GM23338 (cell line): ENCODE data around the gene TTC9C. TPM values are rescaled to one million over a fixed set of nuclear protein-coding genes. Genes with fewer than 3 reads are reported as not detected.

Experiments used
- ATAC-seq: fragments of 200-7000 bp; cut with Tn5 transposase; 3 replicates; pipeline ENCODE4 v1.9.1; 2020
- DNase-seq: peaks from one replicate; pipeline ENCODE4 v3.0.0-alpha.2; 2015; ENCODE audit warnings: low spot score
- H2AFZ ChIP-seq: fragments of 200-600 bp; sonication (generic); 2 replicates; pipeline ENCODE4 v1.8.0; 2016; ENCODE audit warnings: antibody characterized with exemption, mild to moderate bottlenecking, moderate library complexity
- H3F3A ChIP-seq: fragments of 200-600 bp; sonication (generic); replicated peaks from 2 replicates; pipeline ENCODE4 v1.8.0; 2017; ENCODE audit warnings: antibody characterized with exemption, mixed run types, low read depth
- H3K27ac ChIP-seq: fragments of 200-600 bp; sonication (generic); 2 replicates; pipeline ENCODE4 v1.6.1; 2016; ENCODE audit warnings: low read depth
- H3K27me3 ChIP-seq: fragments of 200-600 bp; sonication (generic); 2 replicates; pipeline ENCODE4 v1.8.0; 2016; ENCODE audit warnings: mild to moderate bottlenecking, mixed run types, moderate library complexity; ENCODE audit not compliant: insufficient read depth
- H3K36me3 ChIP-seq: fragments of 200-600 bp; sonication (generic); 2 replicates; pipeline ENCODE4 v1.8.0; 2016; ENCODE audit warnings: mild to moderate bottlenecking; ENCODE audit not compliant: insufficient read depth
- H3K4me1 ChIP-seq: fragments of 200-600 bp; sonication (generic); 2 replicates; pipeline ENCODE4 v1.8.0; 2016; ENCODE audit warnings: mild to moderate bottlenecking, moderate library complexity; ENCODE audit not compliant: insufficient read depth
- H3K4me2 ChIP-seq: fragments of 200-600 bp; sonication (generic); 2 replicates; pipeline ENCODE4 v1.7.1; 2017; ENCODE audit warnings: mixed run types
- H3K4me3 ChIP-seq: fragments of 200-600 bp; sonication (generic); 2 replicates; pipeline ENCODE4 v1.6.1; 2016; ENCODE audit warnings: mixed run types
- H3K79me2 ChIP-seq: fragments of 200-600 bp; sonication (generic); replicated peaks from 2 replicates; pipeline ENCODE4 v1.8.0; 2017; ENCODE audit warnings: mild to moderate bottlenecking; ENCODE audit not compliant: insufficient read depth
- H3K9me2 ChIP-seq: fragments of 200-600 bp; sonication (generic); 2 replicates; pipeline ENCODE4 v1.8.0; 2017; ENCODE audit not compliant: insufficient read depth
- H4K20me1 ChIP-seq: fragments of 200-600 bp; sonication (generic); replicated peaks from 2 replicates; pipeline ENCODE4 v1.8.0; 2017; ENCODE audit warnings: mild to moderate bottlenecking; ENCODE audit not compliant: insufficient read depth
- H3K27ac Mint-ChIP-seq: 2 replicates; pipeline ENCODE4 v1.8.0; 2020; ENCODE audit warnings: inconsistent platforms, mild to moderate bottlenecking, moderate library complexity, mixed read lengths
- H3K27me3 Mint-ChIP-seq: 3 replicates; pipeline ENCODE4 v1.8.0; 2022; ENCODE audit warnings: low read depth, mild to moderate bottlenecking, moderate library complexity, mixed read lengths, inconsistent platforms; ENCODE audit not compliant: insufficient read depth, poor library complexity
- H3K36me3 Mint-ChIP-seq: 3 replicates; pipeline ENCODE4 v1.8.0; 2021; ENCODE audit warnings: low read depth, mild to moderate bottlenecking, inconsistent platforms, moderate library complexity, mixed read lengths
- H3K4me1 Mint-ChIP-seq: 3 replicates; pipeline ENCODE4 v1.8.0; 2020; ENCODE audit warnings: mild to moderate bottlenecking, inconsistent platforms, mixed read lengths
- H3K4me3 Mint-ChIP-seq: 3 replicates; pipeline ENCODE4 v1.8.0; 2021; ENCODE audit warnings: moderate library complexity, mild to moderate bottlenecking, inconsistent platforms, mixed read lengths
- H3K9me3 Mint-ChIP-seq: 3 replicates; pipeline ENCODE4 v1.8.0; 2020; ENCODE audit warnings: moderate library complexity, mild to moderate bottlenecking, inconsistent platforms, mixed read lengths
- CREB1 ChIP-seq: fragments of 250-450 bp; sonication (Bioruptor Pico); IDR thresholded peaks from 2 replicates; pipeline ENCODE4 v1.5.0; 2020; ENCODE audit warnings: low read depth, mild to moderate bottlenecking, moderate library complexity
- EZH2 ChIP-seq: fragments of 200-600 bp; sonication (generic); IDR thresholded peaks from one replicate; pipeline ENCODE4 v1.8.0; 2017; ENCODE audit warnings: antibody characterized with exemption, mild to moderate bottlenecking, low read depth; ENCODE audit not compliant: unreplicated experiment
- EZH2phosphoT487 ChIP-seq: fragments of 200-600 bp; sonication (generic); IDR thresholded peaks from one replicate; pipeline ENCODE4 v1.8.1; 2018; ENCODE audit warnings: antibody characterized with exemption; ENCODE audit not compliant: unreplicated experiment
- REST ChIP-seq: IDR thresholded peaks from one replicate; pipeline ENCODE4 v1.6.1; 2018; ENCODE audit warnings: antibody characterized with exemption; ENCODE audit not compliant: unreplicated experiment
- STAT1 ChIP-seq: IDR thresholded peaks from one replicate; pipeline ENCODE4 v1.6.1; 2016; ENCODE audit warnings: antibody characterized with exemption; ENCODE audit not compliant: unreplicated experiment
- ZNF114 ChIP-seq: fragments of 250-450 bp; sonication (Bioruptor Pico); IDR thresholded peaks from 2 replicates; pipeline ENCODE4 v1.5.0; 2020; ENCODE audit warnings: mild to moderate bottlenecking, moderate library complexity
- polyA plus RNA-seq: library from polyadenylated mRNA; unstranded; fragments of >200 nt; fragmentation: Nextera tagmentation; extraction: Ambion mirVana; gene quantifications from 2 replicates; pipeline ENCODE4 v1.2.1, GENCODE V29; 2016
- total RNA-seq: library from RNA; depleted of rRNA; stranded (reverse); fragments of >200 nt; shearing (Covaris generic); gene quantifications from 2 replicates; pipeline ENCODE4 v1.2.3, GENCODE V29; 2014
- TF ChIP-seq, protein P1 (sequence below): IDR thresholded peaks from 2 replicates; pipeline ENCODE4 v1.6.1; 2016; ENCODE audit warnings: antibody characterized with exemption
- TF ChIP-seq, protein P2 (sequence below), 2 experiments: fragments of 200-600 bp in 1 of 2; sonication (generic) in 1 of 2; conservative IDR thresholded peaks; 2 replicates each; pipeline versions ENCODE4 v1.5.1 to v1.6.1; 2016 to 2017; ENCODE audit warnings: antibody characterized with exemption in 2 of 2, low read depth in 2 of 2, mild to moderate bottlenecking in 2 of 2, moderate library complexity in 1 of 2

Gene TTC9C
- total and polyA plus RNA-seq, 2 experiments from 2014 or later = 27.5 to 42.0 TPM

DNA sequence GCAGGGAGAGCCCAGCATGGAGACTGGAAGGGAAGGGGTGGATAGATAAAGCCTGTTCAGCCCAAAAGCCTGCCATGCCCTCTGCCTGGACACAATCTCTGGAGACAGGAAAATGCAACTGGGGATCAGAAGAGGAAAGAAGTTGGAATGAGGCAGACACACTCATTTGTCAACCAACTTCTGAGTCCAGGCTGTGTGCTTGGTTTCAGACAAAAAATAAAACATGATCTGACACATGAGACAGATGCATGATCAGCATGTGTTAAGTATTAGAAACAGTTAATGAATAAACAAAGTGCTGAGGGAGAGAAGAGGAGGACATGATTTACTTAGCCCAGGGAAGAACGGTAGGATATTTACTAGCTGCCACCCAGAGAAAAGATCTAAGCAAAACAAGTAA is 39.8 kb upstream of the TTC9C start (continued):
- TF ChIP-seq, protein P1, sequence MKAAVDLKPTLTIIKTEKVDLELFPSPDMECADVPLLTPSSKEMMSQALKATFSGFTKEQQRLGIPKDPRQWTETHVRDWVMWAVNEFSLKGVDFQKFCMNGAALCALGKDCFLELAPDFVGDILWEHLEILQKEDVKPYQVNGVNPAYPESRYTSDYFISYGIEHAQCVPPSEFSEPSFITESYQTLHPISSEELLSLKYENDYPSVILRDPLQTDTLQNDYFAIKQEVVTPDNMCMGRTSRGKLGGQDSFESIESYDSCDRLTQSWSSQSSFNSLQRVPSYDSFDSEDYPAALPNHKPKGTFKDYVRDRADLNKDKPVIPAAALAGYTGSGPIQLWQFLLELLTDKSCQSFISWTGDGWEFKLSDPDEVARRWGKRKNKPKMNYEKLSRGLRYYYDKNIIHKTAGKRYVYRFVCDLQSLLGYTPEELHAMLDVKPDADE = no peak
- TF ChIP-seq EZH2 (no peak), ZNF114 (CRISPR knock-in tag) (no peak), CREB1 (CRISPR knock-in tag) (no peak), REST (no peak), STAT1 (no peak)
- TF ChIP-seq, protein P2, sequence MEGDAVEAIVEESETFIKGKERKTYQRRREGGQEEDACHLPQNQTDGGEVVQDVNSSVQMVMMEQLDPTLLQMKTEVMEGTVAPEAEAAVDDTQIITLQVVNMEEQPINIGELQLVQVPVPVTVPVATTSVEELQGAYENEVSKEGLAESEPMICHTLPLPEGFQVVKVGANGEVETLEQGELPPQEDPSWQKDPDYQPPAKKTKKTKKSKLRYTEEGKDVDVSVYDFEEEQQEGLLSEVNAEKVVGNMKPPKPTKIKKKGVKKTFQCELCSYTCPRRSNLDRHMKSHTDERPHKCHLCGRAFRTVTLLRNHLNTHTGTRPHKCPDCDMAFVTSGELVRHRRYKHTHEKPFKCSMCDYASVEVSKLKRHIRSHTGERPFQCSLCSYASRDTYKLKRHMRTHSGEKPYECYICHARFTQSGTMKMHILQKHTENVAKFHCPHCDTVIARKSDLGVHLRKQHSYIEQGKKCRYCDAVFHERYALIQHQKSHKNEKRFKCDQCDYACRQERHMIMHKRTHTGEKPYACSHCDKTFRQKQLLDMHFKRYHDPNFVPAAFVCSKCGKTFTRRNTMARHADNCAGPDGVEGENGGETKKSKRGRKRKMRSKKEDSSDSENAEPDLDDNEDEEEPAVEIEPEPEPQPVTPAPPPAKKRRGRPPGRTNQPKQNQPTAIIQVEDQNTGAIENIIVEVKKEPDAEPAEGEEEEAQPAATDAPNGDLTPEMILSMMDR (conservative IDR thresholded peaks at IDR 0.05; ENCODE audit: low read depth in 2 of 2) = no peak

DNA sequence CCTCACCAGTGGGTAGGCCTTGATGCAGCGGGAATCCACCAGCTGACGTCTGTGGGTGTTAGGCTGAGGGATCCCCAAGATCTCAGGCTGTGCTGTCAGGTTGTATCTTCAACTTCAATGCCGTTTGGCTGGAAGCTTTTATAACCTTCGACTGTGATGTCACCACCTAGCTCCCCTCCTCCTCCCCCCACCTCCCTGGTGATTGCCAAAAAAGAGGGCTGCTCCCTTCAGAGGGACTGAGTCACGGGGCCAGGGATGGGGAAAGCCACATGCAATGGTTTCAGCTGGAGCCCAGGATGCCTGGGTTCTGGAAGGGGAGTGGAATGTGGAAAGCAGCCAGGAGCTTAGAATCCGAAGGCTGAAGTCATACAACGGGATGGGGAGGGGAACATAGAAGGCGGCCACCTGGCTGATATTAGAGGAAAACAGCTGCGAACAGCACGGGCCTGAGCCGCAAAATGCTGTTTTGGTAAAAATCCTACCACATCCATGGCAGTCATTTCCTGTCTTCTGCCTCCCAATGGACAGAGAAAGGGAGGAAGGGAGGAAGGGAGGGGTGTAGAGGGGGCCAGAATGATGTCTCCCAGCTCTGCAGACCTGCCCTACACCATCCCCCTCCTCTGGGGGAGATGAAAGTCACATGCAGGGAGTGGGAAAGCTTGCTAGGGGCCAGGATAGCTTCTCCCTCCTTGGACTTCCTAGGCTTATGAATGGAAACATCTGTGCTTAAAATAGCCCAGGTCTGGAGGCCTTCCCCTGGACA is 38.7 kb upstream of the TTC9C start, which contains the start of gene LRRN4CL:
Gene LRRN4CL (minus strand): TSS at position 110 of the 763 bp plus-strand sequence. CDS start 1,022 bp downstream, outside the sequence.
- TF ChIP-seq EZH2phosphoT487 = no peak
- TF ChIP-seq, protein P1 = no peak
- no peak for TF ChIP-seq CREB1 (CRISPR knock-in tag)
- no peak for TF ChIP-seq REST
- no peak for TF ChIP-seq EZH2
- TF ChIP-seq, protein P2 (conservative IDR thresholded peaks at IDR 0.05; ENCODE audit: low read depth in 2 of 2) = no peak
- peaks cover 20% of the 10 kb centered on the region for H3K27me3 ChIP-seq
- peak within 1 kb of the TSS; percentile 99 for H2AFZ ChIP-seq
- H3K79me2 ChIP-seq = no peaks in the 10 kb centered on the region
- Mint-ChIP-seq H3K4me3 (peak within 1 kb of the TSS; percentile 7; the same call in 2 of the 3 replicates), H3K9me3 (no peaks in the 10 kb centered on the region), H3K27ac (peak within 1 kb of the TSS; percentile 53), H3K27me3 (peaks cover 7% of the 10 kb centered on the region), H3K4me1 (peaks cover 15% of the 10 kb centered on the region; the same call in 2 of the 3 replicates), H3K36me3 (peaks cover 33% of the 10 kb centered on the region)
- DNase-seq (no peak), ATAC-seq (no peak)
- H3K4me3 ChIP-seq = peak within 1 kb of the TSS; percentile 56
- no peak within 1 kb of the TSS for H3K27ac ChIP-seq
- H3K4me2 ChIP-seq = peak within 1 kb of the TSS; percentile 82
- no peaks in the 10 kb centered on the region; the same call in 1 of the 2 replicates for H3K36me3 ChIP-seq
- H4K20me1 ChIP-seq = no peaks in the 10 kb centered on the region
- H3F3A ChIP-seq = peaks cover 13% of the 10 kb centered on the region
- H3K9me2 ChIP-seq = no peaks in the 10 kb centered on the region
- peaks cover 8% of the 10 kb centered on the region for H3K4me1 ChIP-seq
